Activated effector memory CD4-positive, alpha-beta T cell treated with anti-CD3 and anti-CD28 coated beads, Interleukin-2, amount 50 U/mL, for 16 hours (primary cell): ENCODE data around the gene P2RY6.

Source experiments
- DNase-seq: peaks from one replicate; pipeline ENCODE4 v3.0.0-alpha.2; 2020

The P2RY6 gene

DNA sequence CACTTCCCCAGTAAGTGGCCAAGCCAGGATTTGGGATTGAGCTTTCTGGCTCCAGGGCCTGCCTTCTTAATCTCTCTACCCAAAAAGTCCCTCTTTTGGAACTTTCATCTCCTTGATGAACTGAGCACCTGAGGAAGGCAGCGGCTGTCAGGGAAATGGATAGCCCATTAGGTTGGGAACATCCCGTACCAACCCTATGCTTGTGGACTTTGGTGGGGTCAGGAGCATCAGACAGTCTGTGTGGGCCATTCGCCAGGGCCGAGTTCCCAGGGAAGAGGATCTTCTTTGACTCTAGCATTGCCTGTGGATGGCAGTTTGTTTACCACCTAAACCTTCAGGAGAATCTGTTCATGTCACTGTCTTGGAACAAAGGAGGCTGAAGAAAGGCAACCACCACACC, 66.1 kb downstream of the P2RY6 start:
- no peak for DNase-seq

DNA sequence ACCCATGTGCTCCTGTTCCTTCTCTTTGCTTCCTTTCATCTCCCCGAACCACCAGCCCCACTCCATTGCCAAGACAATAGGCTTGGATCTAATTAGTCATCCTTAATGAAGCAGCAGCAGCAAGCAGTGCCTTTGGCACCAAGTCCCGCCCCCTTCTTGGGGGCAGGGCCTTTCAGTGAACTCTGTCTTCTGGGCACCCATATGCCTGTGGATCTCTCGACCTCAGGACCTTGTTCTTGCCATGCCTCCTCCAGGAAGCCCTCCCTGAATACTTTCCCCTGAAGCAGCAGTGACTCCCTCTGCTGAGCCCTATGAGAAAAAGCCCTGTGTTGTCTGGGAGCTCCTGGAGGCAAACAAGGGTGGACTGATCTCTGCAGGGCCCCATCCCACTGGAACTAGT, 68.0 kb downstream of the P2RY6 start:
- no peak for DNase-seq

DNA sequence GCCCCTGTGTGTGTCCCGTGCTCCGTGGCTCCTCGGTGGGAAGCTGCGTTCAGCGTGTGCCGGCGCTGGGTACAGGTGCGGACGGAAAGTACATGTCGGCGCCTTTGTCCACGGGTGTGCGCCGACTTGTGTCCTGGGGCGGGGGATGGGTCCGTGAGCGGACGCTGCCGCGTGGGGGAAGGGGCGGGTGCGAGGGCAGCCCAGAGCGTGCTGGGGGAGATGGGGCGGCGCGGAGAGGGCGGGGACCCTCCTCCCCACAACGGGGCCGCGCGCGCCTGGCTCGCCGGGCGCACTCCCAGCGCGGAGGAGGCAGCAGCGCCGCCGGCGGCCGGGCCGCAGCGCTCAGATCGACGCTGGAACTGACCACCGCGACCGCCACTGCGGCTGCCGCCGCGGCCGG, 70.5 kb downstream of the P2RY6 start:
- no peak for DNase-seq

DNA sequence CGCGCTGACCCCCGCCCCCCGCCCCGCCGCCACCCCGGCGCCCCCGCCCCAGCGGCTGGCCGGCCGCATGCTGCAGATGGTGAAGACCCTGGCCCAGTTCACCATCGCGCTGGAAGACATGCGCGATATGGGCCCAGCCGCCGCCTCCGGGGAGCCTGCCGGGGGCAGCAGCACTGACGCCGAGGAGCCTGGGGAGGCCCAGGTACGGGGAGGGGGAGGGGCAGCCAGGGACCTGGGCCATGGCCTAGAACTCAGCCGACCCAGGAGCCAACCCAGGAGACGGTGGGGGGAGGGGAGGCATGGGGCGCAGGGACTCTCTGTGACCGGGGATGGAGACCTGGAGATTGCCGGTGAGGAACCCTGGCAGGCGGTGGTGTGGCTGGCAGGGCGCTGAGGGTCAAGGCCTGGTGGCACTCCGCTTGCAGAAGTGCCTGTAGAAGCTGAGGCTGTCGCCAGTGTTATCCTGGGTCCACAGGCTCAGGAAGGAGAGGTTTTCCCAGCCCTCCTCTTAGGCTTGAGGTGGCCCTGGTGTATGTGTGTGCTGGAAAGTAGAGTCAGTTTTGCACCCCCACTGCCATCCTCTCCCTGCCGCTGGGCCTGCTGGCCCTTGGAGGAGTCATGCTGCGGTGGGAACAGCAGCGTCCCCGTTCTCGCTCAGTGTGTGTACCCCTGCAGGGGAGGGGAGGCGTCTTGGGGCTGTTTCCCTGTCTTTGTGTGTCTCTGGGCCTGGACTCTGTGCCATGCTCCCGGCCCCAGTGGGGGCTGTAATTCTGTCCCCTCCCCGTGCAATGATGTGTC, 71.1 kb downstream of the P2RY6 start:
- no peak for DNase-seq

- DNase-seq, result no peak
Measured at GRCh38 chr11:73344191-73344607, 72.1 kb downstream of the P2RY6 start.

- DNase-seq, result no peak
Measured at GRCh38 chr11:73345481-73346160, 73.5 kb downstream of the P2RY6 start.

DNA sequence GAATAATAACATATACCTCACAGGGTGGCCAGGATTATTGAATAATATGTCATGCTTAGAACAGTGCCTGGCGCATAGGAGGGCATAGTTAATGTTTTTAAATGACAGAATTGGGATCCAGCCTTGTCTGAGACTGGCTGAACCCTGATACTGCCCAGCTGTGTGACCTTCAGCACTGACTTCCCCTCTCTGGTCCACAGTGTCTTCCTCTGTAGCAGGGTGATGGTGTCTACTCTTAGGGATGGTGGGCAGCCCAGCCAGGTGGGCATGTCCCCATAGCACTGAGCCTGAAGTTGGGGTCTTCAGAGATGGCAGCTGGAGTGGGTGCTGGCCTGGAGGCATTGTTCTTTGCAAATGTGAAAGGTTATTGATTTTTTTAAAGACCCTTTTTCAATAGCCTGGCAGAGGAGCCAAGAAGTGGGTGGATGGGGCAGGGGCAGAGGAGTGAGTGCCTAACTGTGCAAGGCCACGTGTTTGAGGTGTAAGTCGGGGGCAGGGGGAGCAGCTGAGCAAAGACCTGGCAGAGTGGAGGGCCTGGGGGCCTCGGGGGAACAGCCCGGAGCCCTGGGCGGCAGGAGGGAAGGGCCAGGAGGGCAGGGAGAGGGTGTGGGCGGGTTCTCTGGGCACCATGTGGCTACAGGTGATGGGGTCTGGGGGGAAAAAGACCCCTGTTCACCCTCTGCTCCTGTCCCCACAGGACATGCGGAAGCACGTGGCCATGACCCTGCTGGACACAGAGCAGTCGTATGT, 74.2 kb downstream of the P2RY6 start:
- no peak for DNase-seq

DNA sequence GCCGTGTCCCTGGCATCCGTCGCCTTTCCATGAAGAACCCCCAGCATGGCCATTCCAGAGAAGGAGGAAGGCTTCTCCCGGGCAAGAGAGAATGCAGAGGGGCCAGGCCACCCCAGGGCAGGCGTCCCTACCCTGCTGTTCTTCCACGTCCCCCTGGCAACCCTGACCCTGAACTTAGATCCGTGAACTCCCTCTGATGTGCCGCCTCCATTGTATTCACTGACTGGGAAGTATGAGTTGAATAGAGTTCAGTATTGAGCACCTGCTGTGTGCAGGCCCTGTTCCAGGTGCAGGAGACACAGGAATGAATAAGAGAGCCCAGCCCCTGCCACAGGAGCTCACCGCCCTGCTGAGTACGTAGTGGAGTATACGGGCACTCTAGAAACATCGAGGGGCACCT, 74.9 kb downstream of the P2RY6 start:
- no peak for DNase-seq
